Thyroid gland (tissue), 4 donors: Measurements from ENCODE around the gene MIA.

ENCODE experiments used
- CTCF ChIP-seq, 6 experiments: fragments of 200-600 bp in 3 of 6; fragments of 450-650 bp in 3 of 6; sonication (generic) in 3 of 6; IDR thresholded peaks; one replicate each; pipeline ENCODE4 v1.5.1; 2016 to 2019; ENCODE audit warnings: antibody characterized with exemption in 6 of 6, mild to moderate bottlenecking in 2 of 6, inconsistent platforms in 1 of 6, moderate library complexity in 1 of 6
- POLR2A ChIP-seq, 2 donors: fragments of 450-650 bp; IDR thresholded peaks; one replicate each; pipeline ENCODE4 v1.6.1; 2017; ENCODE audit warnings: antibody characterized with exemption in 2 of 2, mild to moderate bottlenecking in 2 of 2, moderate library complexity in 1 of 2

GRCh38 chr19:40735013-40735771 is 40.1 kb upstream of the MIA start:
- TF ChIP-seq CTCF (IDR thresholded peaks at IDR 0.05) (no peak), POLR2A (IDR thresholded peaks at IDR 0.05) (no peak)
